Stimulated activated naive CD8-positive, alpha-beta T cell treated with anti-CD3 and anti-CD28 coated beads, Interleukin-15, Interleukin-2, amounts not matched to agents 100 ng/mL and 50 ng/mL, for 24 hours (primary cell): ENCODE data around the gene MZT2B.
"Not testable (repeated sequence)": the region's sequence is repeated elsewhere in the genome, so short reads cannot be mapped to it uniquely, and the experiment has no call there.

Experiments
- H3K27ac Mint-ChIP-seq: one replicate; pipeline ENCODE4 v1.8.0; 2021; ENCODE audit warnings: mild to moderate bottlenecking, mixed read lengths
- H3K27me3 Mint-ChIP-seq: one replicate; pipeline ENCODE4 v1.8.0; 2021; ENCODE audit warnings: mixed read lengths
- H3K36me3 Mint-ChIP-seq: one replicate; pipeline ENCODE4 v1.8.0; 2021; ENCODE audit warnings: low read depth, mixed read lengths
- H3K4me1 Mint-ChIP-seq: one replicate; pipeline ENCODE4 v1.8.0; 2021; ENCODE audit warnings: low read depth, mixed read lengths
- H3K4me3 Mint-ChIP-seq: one replicate; pipeline ENCODE4 v1.8.0; 2021; ENCODE audit warnings: mild to moderate bottlenecking, mixed read lengths
- H3K9me3 Mint-ChIP-seq: one replicate; pipeline ENCODE4 v1.8.0; 2021; ENCODE audit warnings: mixed read lengths

The MZT2B gene

GRCh38 chr2:130203150-130203549 is 21.1 kb downstream of the MZT2B start:
- not testable (repeated sequence) for H3K9me3 Mint-ChIP-seq, H3K4me3 Mint-ChIP-seq, H3K36me3 Mint-ChIP-seq, H3K27ac Mint-ChIP-seq, H3K4me1 Mint-ChIP-seq, H3K27me3 Mint-ChIP-seq

- H3K27me3 Mint-ChIP-seq, H3K9me3 Mint-ChIP-seq, H3K4me1 Mint-ChIP-seq, H3K27ac Mint-ChIP-seq, H3K4me3 Mint-ChIP-seq, H3K36me3 Mint-ChIP-seq: not testable (repeated sequence)
Observed at GRCh38 chr2:130207051-130207450, 25.0 kb downstream of the MZT2B start.

- H3K9me3 Mint-ChIP-seq, H3K27ac Mint-ChIP-seq, H3K36me3 Mint-ChIP-seq, H3K4me3 Mint-ChIP-seq, H3K4me1 Mint-ChIP-seq: not testable (repeated sequence)
- peaks cover 28% of the 10 kb centered on the region for H3K27me3 Mint-ChIP-seq
Observed at GRCh38 chr2:130219147-130219546, 37.1 kb downstream of the MZT2B start.

- H3K4me3 Mint-ChIP-seq, H3K27ac Mint-ChIP-seq, H3K36me3 Mint-ChIP-seq, H3K9me3 Mint-ChIP-seq, H3K4me1 Mint-ChIP-seq: not testable (repeated sequence)
- peaks cover 19% of the 10 kb centered on the region for H3K27me3 Mint-ChIP-seq
Observed at GRCh38 chr2:130220505-130220904, 38.4 kb downstream of the MZT2B start.

- H3K27me3 Mint-ChIP-seq, H3K27ac Mint-ChIP-seq, H3K4me1 Mint-ChIP-seq, H3K36me3 Mint-ChIP-seq, H3K4me3 Mint-ChIP-seq, H3K9me3 Mint-ChIP-seq: not testable (repeated sequence)
Observed at GRCh38 chr2:130222523-130222922, 40.5 kb downstream of the MZT2B start.

GRCh38 chr2:130228005-130228404 is 45.9 kb downstream of the MZT2B start:
- H3K27me3 Mint-ChIP-seq, H3K9me3 Mint-ChIP-seq, H3K4me3 Mint-ChIP-seq, H3K27ac Mint-ChIP-seq, H3K36me3 Mint-ChIP-seq, H3K4me1 Mint-ChIP-seq: not testable (repeated sequence)

GRCh38 chr2:130228467-130229160 is 46.6 kb downstream of the MZT2B start:
- H3K27me3 Mint-ChIP-seq, H3K4me1 Mint-ChIP-seq, H3K36me3 Mint-ChIP-seq, H3K4me3 Mint-ChIP-seq, H3K27ac Mint-ChIP-seq, H3K9me3 Mint-ChIP-seq: not testable (repeated sequence)

- not testable (repeated sequence) for H3K36me3 Mint-ChIP-seq, H3K27ac Mint-ChIP-seq, H3K4me3 Mint-ChIP-seq, H3K27me3 Mint-ChIP-seq, H3K9me3 Mint-ChIP-seq, H3K4me1 Mint-ChIP-seq
Observed at GRCh38 chr2:130229161-130229510, 47.1 kb downstream of the MZT2B start.

GRCh38 chr2:130230376-130230775 is 48.3 kb downstream of the MZT2B start:
- H3K36me3 Mint-ChIP-seq, H3K9me3 Mint-ChIP-seq, H3K4me1 Mint-ChIP-seq, H3K4me3 Mint-ChIP-seq, H3K27ac Mint-ChIP-seq: not testable (repeated sequence)
- peaks cover 12% of the 10 kb centered on the region for H3K27me3 Mint-ChIP-seq

GRCh38 chr2:130230907-130231306 is 48.8 kb downstream of the MZT2B start:
- not testable (repeated sequence) for H3K4me3 Mint-ChIP-seq, H3K4me1 Mint-ChIP-seq, H3K27ac Mint-ChIP-seq, H3K36me3 Mint-ChIP-seq, H3K9me3 Mint-ChIP-seq
- H3K27me3 Mint-ChIP-seq: peaks cover 12% of the 10 kb centered on the region

- peaks cover 14% of the 10 kb centered on the region for H3K27me3 Mint-ChIP-seq
- H3K4me3 Mint-ChIP-seq: no peak overlapping the region
- H3K36me3 Mint-ChIP-seq: no peaks in the 10 kb centered on the region
- no peak overlapping the region for H3K27ac Mint-ChIP-seq
- H3K4me1 Mint-ChIP-seq: no peaks in the 10 kb centered on the region
- no peaks in the 10 kb centered on the region for H3K9me3 Mint-ChIP-seq
Observed at GRCh38 chr2:130231656-130232055, 49.6 kb downstream of the MZT2B start.

GRCh38 chr2:130233066-130233465 is 51.0 kb downstream of the MZT2B start:
- H3K36me3 Mint-ChIP-seq, H3K4me1 Mint-ChIP-seq, H3K9me3 Mint-ChIP-seq, H3K27ac Mint-ChIP-seq, H3K4me3 Mint-ChIP-seq: not testable (repeated sequence)
- peaks cover 17% of the 10 kb centered on the region for H3K27me3 Mint-ChIP-seq

GRCh38 chr2:130239581-130239980 is 57.5 kb downstream of the MZT2B start:
- H3K4me3 Mint-ChIP-seq, H3K9me3 Mint-ChIP-seq, H3K4me1 Mint-ChIP-seq, H3K36me3 Mint-ChIP-seq, H3K27ac Mint-ChIP-seq: not testable (repeated sequence)
- H3K27me3 Mint-ChIP-seq: peaks cover 14% of the 10 kb centered on the region
